Ishikawa (cell line): Measurements from ENCODE around the gene LRRC45.

Experiments
- CEBPB ChIP-seq: IDR thresholded peaks from 2 replicates; pipeline ENCODE4 v1.6.1; 2012
- CREB1 ChIP-seq: IDR thresholded peaks from 2 replicates; pipeline ENCODE4 v1.6.1; 2012; ENCODE audit warnings: low read depth
- EGR1 ChIP-seq: IDR thresholded peaks from 2 replicates; pipeline ENCODE4 v1.6.1; 2012
- EP300 ChIP-seq: IDR thresholded peaks from 2 replicates; pipeline ENCODE4 v1.6.1; 2012; ENCODE audit warnings: borderline replicate concordance
- FOXM1 ChIP-seq: IDR thresholded peaks from 2 replicates; pipeline ENCODE4 v1.6.1; 2012; ENCODE audit warnings: low read depth, borderline replicate concordance
- MAX ChIP-seq: IDR thresholded peaks from 2 replicates; pipeline ENCODE4 v1.6.1; 2012
- NFIC ChIP-seq: IDR thresholded peaks from 2 replicates; pipeline ENCODE4 v1.6.1; 2012
- RAD21 ChIP-seq: IDR thresholded peaks from 2 replicates; pipeline ENCODE4 v1.6.1; 2012; ENCODE audit warnings: low read depth
- REST ChIP-seq: IDR thresholded peaks from 2 replicates; pipeline ENCODE4 v1.6.1; 2012; ENCODE audit warnings: low read depth, mild to moderate bottlenecking
- TAF1 ChIP-seq: IDR thresholded peaks from 2 replicates; pipeline ENCODE4 v1.6.1; 2012; ENCODE audit warnings: low read depth, mild to moderate bottlenecking
- TCF12 ChIP-seq: IDR thresholded peaks from 2 replicates; pipeline ENCODE4 v1.6.1; 2012; ENCODE audit warnings: low read depth
- TEAD4 ChIP-seq: IDR thresholded peaks from 2 replicates; pipeline ENCODE4 v1.6.1; 2012
- USF1 ChIP-seq: IDR thresholded peaks from 2 replicates; pipeline ENCODE4 v1.6.1; 2012
- YY1 ChIP-seq: IDR thresholded peaks from 2 replicates; pipeline ENCODE4 v1.6.1; 2012; ENCODE audit warnings: low read depth
- ZBTB7A ChIP-seq: IDR thresholded peaks from 2 replicates; pipeline ENCODE4 v1.6.1; 2012; ENCODE audit warnings: low read depth

Gene LRRC45

GRCh38 chr17:82053556-82054263 is 30.6 kb downstream of the LRRC45 start:
- TF ChIP-seq ZBTB7A (no peak), EP300 (no peak), FOXM1 (no peak), CEBPB (no peak)

GRCh38 chr17:82054351-82055022 is 31.4 kb downstream of the LRRC45 start:
- TF ChIP-seq ZBTB7A (no peak), MAX (no peak), TEAD4 (no peak), CEBPB (no peak), NFIC (no peak), YY1 (no peak), REST (no peak), USF1 (no peak), CREB1 (no peak), EGR1 (no peak), TCF12 (no peak), RAD21 (no peak), EP300 (no peak), FOXM1 (no peak)

- TF ChIP-seq ZBTB7A = no peak
Observed at GRCh38 chr17:82055023-82055964, 32.2 kb downstream of the LRRC45 start.

- TF ChIP-seq NFIC (no peak), EP300 (no peak), FOXM1 (no peak), EGR1 (no peak)
Observed at GRCh38 chr17:82055965-82056728, 33.0 kb downstream of the LRRC45 start.

GRCh38 chr17:82056729-82057621 is 33.9 kb downstream of the LRRC45 start:
- no peak for TF ChIP-seq YY1
- TF ChIP-seq EP300 = no peak
- TF ChIP-seq ZBTB7A = no peak
- no peak for TF ChIP-seq EGR1
- TF ChIP-seq USF1 = no peak
- TF ChIP-seq RAD21 = no peak
- no peak for TF ChIP-seq FOXM1
- TF ChIP-seq NFIC = no peak
- no peak for TF ChIP-seq CREB1
- TF ChIP-seq CEBPB = no peak
- TF ChIP-seq TAF1 = no peak

GRCh38 chr17:82058230-82058854 is 35.2 kb downstream of the LRRC45 start:
- no peak for TF ChIP-seq MAX
- TF ChIP-seq CEBPB = no peak
- no peak for TF ChIP-seq NFIC
